ENCODE measurements around the gene ACOT12.

DNA sequence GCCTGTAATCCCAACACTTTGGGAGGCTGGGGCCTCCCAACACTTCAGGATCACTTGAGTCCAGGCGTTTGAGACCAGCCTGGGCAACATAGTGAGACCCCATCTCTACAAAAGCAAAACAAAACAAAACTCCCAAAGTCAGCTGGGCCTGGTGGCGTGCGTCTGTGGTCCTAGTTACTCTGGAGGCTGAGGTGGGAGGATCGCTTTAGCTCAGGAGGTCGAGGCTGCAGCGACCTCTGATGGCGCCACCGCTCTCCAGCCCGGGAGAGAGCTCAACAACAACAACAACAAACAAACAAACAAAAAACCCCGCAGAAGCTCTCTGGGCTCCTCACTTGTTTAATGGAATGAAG is 528 bp downstream of the ACOT12 start:
- TF ChIP-seq, protein P1, sequence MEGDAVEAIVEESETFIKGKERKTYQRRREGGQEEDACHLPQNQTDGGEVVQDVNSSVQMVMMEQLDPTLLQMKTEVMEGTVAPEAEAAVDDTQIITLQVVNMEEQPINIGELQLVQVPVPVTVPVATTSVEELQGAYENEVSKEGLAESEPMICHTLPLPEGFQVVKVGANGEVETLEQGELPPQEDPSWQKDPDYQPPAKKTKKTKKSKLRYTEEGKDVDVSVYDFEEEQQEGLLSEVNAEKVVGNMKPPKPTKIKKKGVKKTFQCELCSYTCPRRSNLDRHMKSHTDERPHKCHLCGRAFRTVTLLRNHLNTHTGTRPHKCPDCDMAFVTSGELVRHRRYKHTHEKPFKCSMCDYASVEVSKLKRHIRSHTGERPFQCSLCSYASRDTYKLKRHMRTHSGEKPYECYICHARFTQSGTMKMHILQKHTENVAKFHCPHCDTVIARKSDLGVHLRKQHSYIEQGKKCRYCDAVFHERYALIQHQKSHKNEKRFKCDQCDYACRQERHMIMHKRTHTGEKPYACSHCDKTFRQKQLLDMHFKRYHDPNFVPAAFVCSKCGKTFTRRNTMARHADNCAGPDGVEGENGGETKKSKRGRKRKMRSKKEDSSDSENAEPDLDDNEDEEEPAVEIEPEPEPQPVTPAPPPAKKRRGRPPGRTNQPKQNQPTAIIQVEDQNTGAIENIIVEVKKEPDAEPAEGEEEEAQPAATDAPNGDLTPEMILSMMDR (IDR thresholded peaks at IDR 0.05), result no peak
- TF ChIP-seq POLR2A (IDR thresholded peaks at IDR 0.05), result no peak

All from Peyer's patch (tissue), 4 donors.